Left lobe of liver (tissue), 2 donors: ENCODE results near the gene KAT2A. TPM values are rescaled to one million over a fixed set of nuclear protein-coding genes. Genes with fewer than 3 reads are reported as not detected.

ENCODE experiments used
- ATAC-seq: fragments of 200-7000 bp; cut with Tn5 transposase; one replicate; pipeline ENCODE4 v1.9.1; 2020; ENCODE audit warnings: mild to moderate bottlenecking, moderate library complexity
- DNase-seq: peaks from one replicate; pipeline ENCODE4 v3.0.0-alpha.2; 2020; ENCODE audit warnings: low spot score
- total RNA-seq: library from RNA; stranded (reverse); gene quantifications from one replicate; pipeline ENCODE4 v1.2.1, GENCODE V29; 2021
- donor health status: DM: no; HTN: no; CAD: no; lungs with moderate emphysema.
- donor health status: DM: no; HTN: yes; CAD: no.

KAT2A gene
- total RNA-seq, 1 donor from 2014 or later, result 30.8 TPM

- ATAC-seq, result peak; percentile 96
- DNase-seq, result peak; percentile 89
These were observed 14.8 kb upstream of the KAT2A start for GRCh38 chr17:42135664-42136653.

- ATAC-seq, result no peak
- DNase-seq, result no peak
These were observed 14.0 kb upstream of the KAT2A start for GRCh38 chr17:42135151-42135550.

- ATAC-seq (no peak), DNase-seq (no peak)
These were observed 12.4 kb upstream of the KAT2A start for GRCh38 chr17:42133461-42134041.

GRCh38 chr17:42132941-42133340, 11.8 kb upstream of the KAT2A start:
- no peak for ATAC-seq
- DNase-seq, result no peak

- DNase-seq (no peak), ATAC-seq (no peak)
These were observed 10.8 kb upstream of the KAT2A start for GRCh38 chr17:42131981-42132432.

GRCh38 chr17:42131232-42131631, 10.1 kb upstream of the KAT2A start:
- no peak for DNase-seq
- ATAC-seq, result no peak

GRCh38 chr17:42130310-42130936, 9.3 kb upstream of the KAT2A start:
- ATAC-seq, result no peak
- no peak for DNase-seq

GRCh38 chr17:42129109-42129837, 8.1 kb upstream of the KAT2A start:
- ATAC-seq, result peak; percentile 67
- no peak for DNase-seq

- no peak for DNase-seq
- ATAC-seq, result no peak
These were observed 6.2 kb upstream of the KAT2A start for GRCh38 chr17:42127414-42127813.

- no peak for ATAC-seq
- no peak for DNase-seq
These were observed 5.7 kb upstream of the KAT2A start for GRCh38 chr17:42126836-42127235.

- ATAC-seq (no peak), DNase-seq (no peak)
These were observed 4.4 kb upstream of the KAT2A start for GRCh38 chr17:42125565-42125964.

GRCh38 chr17:42124256-42124655, 3.1 kb upstream of the KAT2A start:
- ATAC-seq (no peak), DNase-seq (no peak)

GRCh38 chr17:42122371-42123303, 1.5 kb upstream of the KAT2A start, which contains the start of gene HSPB9:
TSS of gene HSPB9 (plus strand) at chr17:42122804. CDS start at chr17:42122851, 47 bp downstream.
- ATAC-seq (peak; percentile 82), DNase-seq (peak; percentile 85)

GRCh38 chr17:42120161-42120769, 902 bp downstream of the KAT2A start:
- DNase-seq (no peak), ATAC-seq (no peak)

- ATAC-seq, result no peak
- no peak for DNase-seq
These were observed 1.9 kb downstream of the KAT2A start for GRCh38 chr17:42119301-42119700.

GRCh38 chr17:42118545-42118944, 2.6 kb downstream of the KAT2A start:
- DNase-seq (no peak), ATAC-seq (no peak)

- ATAC-seq (no peak), DNase-seq (no peak)
These were observed 3.0 kb downstream of the KAT2A start for GRCh38 chr17:42118126-42118510.

GRCh38 chr17:42117397-42118125, 3.6 kb downstream of the KAT2A start:
- DNase-seq, result no peak
- no peak for ATAC-seq
